ENCODE measurements around the gene SPEF2. TPM values are rescaled to one million over a fixed set of nuclear protein-coding genes. Genes with fewer than 3 reads are reported as not detected.

Gene SPEF2
- total and polyA plus RNA-seq, 10 of the 15 experiments (the other 5 are each of a cell fraction or from before 2014, with no cell fraction given), result 0.03 to 2.0 (median 0.07) TPM; not detected in 3

- DNase-seq (ENCODE audit: low read depth, low spot score), result no peak
- in situ Hi-C loops (cut with MboI), result no loop called here
- BruUV-seq (replicated peaks), result no TSS peak
- Histone ChIP-seq H3K27me3 (replicated peaks in 1 of 2; ENCODE audit: control insufficient read depth in 2 of 2, insufficient read depth in 2 of 2, low read length in 1 of 2) (no peaks in the 10 kb centered on the region), H4K20me1 (ENCODE audit: control insufficient read depth, insufficient read depth) (no peaks in the 10 kb centered on the region), H3K9ac (ENCODE audit: control insufficient read depth, insufficient read depth, low read length) (no peak overlapping the region), H2AFZ (ENCODE audit: control insufficient read depth, low read depth, low read length) (no peak overlapping the region), H3K79me2 (ENCODE audit: control insufficient read depth, insufficient read depth, low read length) (no peaks in the 10 kb centered on the region), H3K4me3 (no peak overlapping the region), H3K36me3 (ENCODE audit: control insufficient read depth in 2 of 2, insufficient read depth in 2 of 2, low read length in 1 of 2) (no peaks in the 10 kb centered on the region), H3K27ac (ENCODE audit: control insufficient read depth, insufficient read depth) (no peak overlapping the region), H3K4me1 (ENCODE audit: control insufficient read depth, insufficient read depth, low read length) (no peaks in the 10 kb centered on the region), H3K9me3 (replicated peaks; ENCODE audit: control insufficient read depth, insufficient read depth, low read length) (no peaks in the 10 kb centered on the region), H3K4me2 (ENCODE audit: control insufficient read depth, insufficient read depth) (no peak overlapping the region)
- ATAC-seq, result peak; percentile 32
- RAD21 ChIA-PET (ENCODE audit: unreplicated experiment), result no interaction called here
- POLR2A ChIA-PET, result interaction anchor here (0.9 kb wide), 1 partner anchor 12 kb away, joined by 3 read pairs; no protein-coding TSS in a partner anchor
- CTCF ChIA-PET, result no interaction called here
- SMC1A ChIA-PET (ENCODE audit: uncharacterized antibody, unreplicated experiment), result interaction anchor here (1.0 to 1.3 kb wide), 3 partner anchors 30 to 183 kb away, joined by 3 read pairs; no protein-coding TSS in a partner anchor
- intact Hi-C loops (cut with micrococcal nuclease; ENCODE audit: unreplicated experiment), result no loop called here
- no peak for FAIRE-seq
- TF ChIP-seq PAX5 (IDR thresholded peaks at IDR 0.05; ENCODE audit: borderline replicate concordance, low read depth, low read length) (no peak), RAD21 (IDR thresholded peaks at IDR 0.05; ENCODE audit: insufficient read depth, low read depth, low read length) (no peak), BCLAF1 (IDR thresholded peaks at IDR 0.05) (no peak), SKIL (IDR thresholded peaks at IDR 0.05; ENCODE audit: low read depth, poor library complexity, severe bottlenecking) (no peak), ZBTB40 (IDR thresholded peaks at IDR 0.05; ENCODE audit: borderline replicate concordance) (no peak), EZH2 (IDR thresholded peaks at IDR 0.05; ENCODE audit: borderline replicate concordance, control insufficient read depth, low read depth, low read length) (no peak), CREB1 (IDR thresholded peaks at IDR 0.05; ENCODE audit: low read depth) (no peak), E4F1 (IDR thresholded peaks at IDR 0.05; ENCODE audit: borderline replicate concordance, partially characterized antibody) (no peak), JUND (IDR thresholded peaks at IDR 0.05; ENCODE audit: low read depth, low read length) (no peak), ZNF217 (IDR thresholded peaks at IDR 0.05) (no peak), MEF2B (IDR thresholded peaks at IDR 0.05; ENCODE audit: partially characterized antibody, poor library complexity, severe bottlenecking) (no peak), ESRRA (IDR thresholded peaks at IDR 0.05; ENCODE audit: low read length) (no peak), IKZF1 (conservative IDR thresholded peaks at IDR 0.05) (no peak)
Measured at GRCh38 chr5:35743644-35744043, 126.0 kb downstream of the SPEF2 start.
